H9 (cell line): ENCODE measurements around the gene HECTD2. TPM values are rescaled to one million over a fixed set of nuclear protein-coding genes. Genes with fewer than 3 reads are reported as not detected.

Experiments
- DNase-seq: peaks from one replicate; pipeline ENCODE4 v3.0.0-alpha.2; 2017
- H2AFZ ChIP-seq: one replicate; pipeline ENCODE4 v1.6.1; 2013; ENCODE audit warnings: mild to moderate bottlenecking, low read length, control low read depth, moderate library complexity
- H2AK5ac ChIP-seq: 2 replicates; pipeline ENCODE4 v1.6.1; 2013; ENCODE audit warnings: low read length, control low read depth, mixed read lengths; ENCODE audit not compliant: insufficient read length
- H2BK120ac ChIP-seq: one replicate; pipeline ENCODE4 v1.6.1; 2013; ENCODE audit warnings: low read depth, mild to moderate bottlenecking, low read length, control low read depth, inconsistent platforms; ENCODE audit not compliant: poor library complexity, severe bottlenecking
- H2BK12ac ChIP-seq: 2 replicates; pipeline ENCODE4 v1.6.1; 2013; ENCODE audit warnings: low read length, control low read depth, mixed read lengths, low read depth; ENCODE audit not compliant: insufficient read length
- H2BK15ac ChIP-seq: 2 replicates; pipeline ENCODE4 v1.6.1; 2013; ENCODE audit warnings: low read depth, low read length, control low read depth
- H2BK20ac ChIP-seq: one replicate; pipeline ENCODE4 v1.6.1; 2013; ENCODE audit warnings: low read depth, mild to moderate bottlenecking, low read length, control low read depth, inconsistent platforms; ENCODE audit not compliant: poor library complexity, severe bottlenecking
- H2BK5ac ChIP-seq: 2 replicates; pipeline ENCODE4 v1.6.1; 2013; ENCODE audit warnings: low read length, control low read depth, mixed read lengths; ENCODE audit not compliant: insufficient read length
- H3K14ac ChIP-seq: 2 replicates; pipeline ENCODE4 v1.6.1; 2013; ENCODE audit warnings: low read length, control low read depth; ENCODE audit not compliant: insufficient read depth
- H3K18ac ChIP-seq: 2 replicates; pipeline ENCODE4 v1.6.1; 2013; ENCODE audit warnings: low read depth, mild to moderate bottlenecking, mixed read lengths, low read length, control low read depth; ENCODE audit not compliant: insufficient read length
- H3K23ac ChIP-seq: 2 replicates; pipeline ENCODE4 v1.6.1; 2013; ENCODE audit warnings: low read length, control low read depth, mixed read lengths, low read depth; ENCODE audit not compliant: insufficient read length
- H3K23me2 ChIP-seq: 2 replicates; pipeline ENCODE4 v1.6.1; 2013; ENCODE audit warnings: low read depth, mild to moderate bottlenecking, mixed read lengths, low read length, control low read depth; ENCODE audit not compliant: insufficient read length, poor library complexity, severe bottlenecking
- H3K27ac ChIP-seq: 2 replicates; pipeline ENCODE4 v1.5.1; 2013; ENCODE audit warnings: low read length, control low read depth, mixed read lengths, low read depth; ENCODE audit not compliant: insufficient read length
- H3K27me3 ChIP-seq: 2 replicates; pipeline ENCODE4 v1.6.1; 2013; ENCODE audit warnings: low read length, control low read depth, inconsistent platforms; ENCODE audit not compliant: insufficient read depth
- H3K4ac ChIP-seq: 2 replicates; pipeline ENCODE4 v1.6.1; 2013; ENCODE audit warnings: low read depth, mild to moderate bottlenecking, control low read depth, inconsistent platforms, low read length, moderate library complexity
- H3K4me1 ChIP-seq: 2 replicates; pipeline ENCODE4 v1.6.1; 2013; ENCODE audit warnings: low read length, control low read depth, inconsistent platforms; ENCODE audit not compliant: insufficient read depth
- H3K4me2 ChIP-seq: 2 replicates; pipeline ENCODE4 v1.6.1; 2013; ENCODE audit warnings: low read length, control low read depth, mixed read lengths; ENCODE audit not compliant: insufficient read length, insufficient read depth
- H3K56ac ChIP-seq: 2 replicates; pipeline ENCODE4 v1.6.1; 2013; ENCODE audit warnings: low read depth, mild to moderate bottlenecking, mixed read lengths, low read length, control low read depth; ENCODE audit not compliant: insufficient read length
- H3K79me1 ChIP-seq: 2 replicates; pipeline ENCODE4 v1.6.1; 2013; ENCODE audit warnings: low read depth, mild to moderate bottlenecking, moderate library complexity, low read length, control low read depth, inconsistent platforms; ENCODE audit not compliant: insufficient read depth, poor library complexity, severe bottlenecking
- H3K79me2 ChIP-seq: 2 replicates; pipeline ENCODE4 v1.6.1; 2013; ENCODE audit warnings: low read length, control low read depth, inconsistent platforms; ENCODE audit not compliant: insufficient read depth
- H3K9ac ChIP-seq: 2 replicates; pipeline ENCODE4 v1.6.1; 2013; ENCODE audit warnings: low read length, control low read depth, mixed read lengths; ENCODE audit not compliant: insufficient read length; ENCODE audit errors: extremely low read depth
- H3K9me3 ChIP-seq: one replicate; pipeline ENCODE4 v1.6.1; 2013; ENCODE audit warnings: low read depth, low read length, inconsistent platforms; ENCODE audit not compliant: control insufficient read depth
- H3T11ph ChIP-seq: one replicate; pipeline ENCODE4 v1.6.1; 2013; ENCODE audit warnings: mild to moderate bottlenecking, low read length, control low read depth, inconsistent platforms
- H4K20me1 ChIP-seq: one replicate; pipeline ENCODE4 v1.6.1; 2013; ENCODE audit not compliant: control insufficient read depth, insufficient read length, insufficient read depth
- H4K5ac ChIP-seq: 2 replicates; pipeline ENCODE4 v1.6.1; 2013; ENCODE audit warnings: low read depth, mild to moderate bottlenecking, mixed read lengths, low read length, control low read depth; ENCODE audit not compliant: insufficient read length
- H4K8ac ChIP-seq: replicated peaks from 2 replicates; pipeline ENCODE4 v1.6.1; 2013; ENCODE audit warnings: low read length, control low read depth, mixed read lengths, low read depth; ENCODE audit not compliant: insufficient read length
- H4K91ac ChIP-seq: 2 replicates; pipeline ENCODE4 v1.6.1; 2013; ENCODE audit warnings: low read depth, mild to moderate bottlenecking, moderate library complexity, mixed read lengths, low read length, control low read depth; ENCODE audit not compliant: insufficient read length
- H3K27ac Mint-ChIP-seq, 3 experiments: 2 replicates in 2 of 3; 3 replicates in 1 of 3; pipeline ENCODE4 v1.8.0; 2020 to 2021; ENCODE audit warnings: mixed read lengths in 3 of 3, mild to moderate bottlenecking in 1 of 3, moderate library complexity in 1 of 3
- H3K27me3 Mint-ChIP-seq: 2 replicates; pipeline ENCODE4 v1.8.0; 2021; ENCODE audit warnings: low read depth, mild to moderate bottlenecking, moderate library complexity, mixed read lengths
- H3K36me3 Mint-ChIP-seq, 3 experiments: 2 replicates in 2 of 3; 3 replicates in 1 of 3; pipeline ENCODE4 v1.8.0; 2020 to 2021; ENCODE audit warnings: low read depth in 3 of 3, mixed read lengths in 3 of 3; ENCODE audit not compliant: insufficient read depth in 1 of 3
- H3K4me1 Mint-ChIP-seq, 2 experiments: 2 replicates each; pipeline ENCODE4 v1.8.0; 2020; ENCODE audit warnings: mixed read lengths in 2 of 2
- H3K4me3 Mint-ChIP-seq, 2 experiments: 2 replicates in 1 of 2; 3 replicates in 1 of 2; pipeline ENCODE4 v1.8.0; 2020 to 2021; ENCODE audit warnings: mild to moderate bottlenecking in 2 of 2, mixed read lengths in 2 of 2, moderate library complexity in 1 of 2
- H3K9me3 Mint-ChIP-seq, 2 experiments: 2 replicates in 1 of 2; 3 replicates in 1 of 2; pipeline ENCODE4 v1.8.0; 2020; ENCODE audit warnings: mild to moderate bottlenecking in 2 of 2, mixed read lengths in 2 of 2, moderate library complexity in 1 of 2
- CTCF ChIP-seq: fragments of 200-600 bp; sonication (generic); conservative IDR thresholded peaks from 3 replicates; pipeline ENCODE4 v1.8.0; 2021; ENCODE audit warnings: antibody characterized with exemption, mild to moderate bottlenecking
- WGBS: extraction: QIAGEN DNeasy Blood & Tissue Kit; methylation state at CpG from one replicate; pipeline ENCODE4 v1.1.7; 2013; ENCODE audit warnings: missing lambda C conversion rate, low lambda C conversion rate, mixed read lengths; ENCODE audit not compliant: insufficient read length; ENCODE audit errors: extremely low coverage; 5-methylcytosine and 5-hydroxymethylcytosine counted together
- total RNA-seq: library from RNA; stranded (reverse); gene quantifications from 2 replicates; pipeline ENCODE4 v1.2.1, GENCODE V29; 2021

HECTD2 gene
- total RNA-seq, 1 experiment from 2014 or later: 13.4 TPM

GRCh38 chr10:91460681-91461080, 50.5 kb downstream of the HECTD2 start:
- no peak for DNase-seq
- Histone ChIP-seq H3K27me3 (no peaks in the 10 kb centered on the region), H3K27ac (no peak overlapping the region), H2BK15ac (no peak overlapping the region), H3K56ac (no peak overlapping the region), H3K4me2 (no peak overlapping the region), H3K9me3 (no peaks in the 10 kb centered on the region), H3K79me2 (no peaks in the 10 kb centered on the region), H3K4me1 (no peaks in the 10 kb centered on the region), H2AK5ac (no peak overlapping the region), H2BK5ac (no peak overlapping the region), H3K9ac (no peak overlapping the region), H2AFZ (no peak overlapping the region), H3K23me2 (no peaks in the 10 kb centered on the region), H4K20me1 (no peaks in the 10 kb centered on the region), H4K5ac (no peak overlapping the region), H3K14ac (no peak overlapping the region), H4K91ac (no peak overlapping the region), H3K23ac (no peak overlapping the region), H4K8ac (no peak overlapping the region), H2BK120ac (no peak overlapping the region), H2BK20ac (no peak overlapping the region), H3K4ac (no peak overlapping the region), H3K18ac (no peak overlapping the region), H3K79me1 (no peaks in the 10 kb centered on the region), H2BK12ac (no peak overlapping the region), H3T11ph (no peak overlapping the region)
- WGBS: no CpG with 5 or more reads among the region's 3 CpGs
- Mint-ChIP-seq H3K4me1 (no peaks in the 10 kb centered on the region), H3K4me3 (no peak overlapping the region), H3K9me3 (peaks cover 0 to 4% of the 10 kb centered on the region in 2 experiments; a peak in 1 of 5 replicates), H3K27me3 (no peaks in the 10 kb centered on the region), H3K27ac (no peak overlapping the region), H3K36me3 (peaks cover 10 to 33% (median 23%) of the 10 kb centered on the region in 3 experiments)
- no peak for TF ChIP-seq CTCF
